Right cardiac atrium (tissue), 5 donors: ENCODE results near the gene UNC5B. TPM values are rescaled to one million over a fixed set of nuclear protein-coding genes. Genes with fewer than 3 reads are reported as not detected.
"Not testable (repeated sequence)": the region's sequence is repeated elsewhere in the genome, so short reads cannot be mapped to it uniquely, and the experiment has no call there.

Source experiments
- ATAC-seq, 2 donors: fragments of 200-7000 bp; cut with Tn5 transposase; one replicate each; pipeline versions ENCODE4 v1.8.0 to v1.9.1; 2020; ENCODE audit warnings: moderate library complexity in 2 of 2, mild to moderate bottlenecking in 1 of 2
- DNase-seq, 3 donors: peaks; one replicate each; pipeline ENCODE4 v3.0.0-alpha.2; 2020
- H3K27ac ChIP-seq: one replicate; pipeline ENCODE4 v1.5.1; 2013; ENCODE audit warnings: mild to moderate bottlenecking, low read length, control low read depth, moderate library complexity
- H3K27me3 ChIP-seq: one replicate; pipeline ENCODE4 v1.6.1; 2013; ENCODE audit not compliant: control insufficient read depth, insufficient read depth
- H3K4me1 ChIP-seq: one replicate; pipeline ENCODE4 v1.6.1; 2013; ENCODE audit warnings: low read length; ENCODE audit not compliant: control insufficient read depth, insufficient read depth
- H3K4me3 ChIP-seq: one replicate; pipeline ENCODE4 v1.5.1; 2013; ENCODE audit warnings: low read length, control low read depth
- H3K9me3 ChIP-seq: one replicate; pipeline ENCODE4 v1.6.1; 2013; ENCODE audit warnings: low read length; ENCODE audit not compliant: control insufficient read depth
- WGBS: extraction: QIAGEN DNeasy Blood & Tissue Kit; methylation state at CpG from one replicate; pipeline ENCODE4 v1.1.7; 2013; 5-methylcytosine and 5-hydroxymethylcytosine counted together
- intact Hi-C, 4 donors: fragments of 100-400 bp; cut with DNase I; formaldehyde crosslinking; loops; one replicate each; pipeline versions ENCODE4 v1.11.0 to v1.14.0; 2022 to 2023
- polyA plus RNA-seq: library from polyadenylated mRNA; stranded (reverse); fragments of 200-250 nt; gene quantifications from one replicate; pipeline ENCODE4 v1.2.3, GENCODE V29; 2013
- total RNA-seq, 4 donors: library from RNA; stranded (reverse); fragmentation: NEBNext Ultra II Directional; extraction: Animal tissue kit (Norgen Biotek cat#: 25700); gene quantifications; one replicate each; pipeline ENCODE4 v1.2.1, GENCODE V29; 2021
- donor health status: healthy with polysubstance abuse.
- donor health status: DM: no; HTN: yes; CAD: no.
- donor health status: DM: no; HTN: no; CAD: no.
- donor health status: DM: no; HTN: yes; CAD: no; lungs with severe emphysema.
- donor health status: DM: yes; HTN: yes; CAD: no.

The UNC5B gene
- total and polyA plus RNA-seq, 5 donors, result 12.4 to 26.6 (median 22.4) TPM

GRCh38 chr10:71217266-71218045, 5.1 kb downstream of the UNC5B start:
- Histone ChIP-seq H3K4me1 (peaks cover 20% of the 10 kb centered on the region), H3K27ac (peak overlapping the region; percentile 94), H3K9me3 (no peaks in the 10 kb centered on the region), H3K4me3 (peak overlapping the region; percentile 75), H3K27me3 (no peaks in the 10 kb centered on the region)
- intact Hi-C loops, result loop anchor here in 1 of 4 donors (10.0 kb wide), 1 partner anchor 153 kb away; no protein-coding TSS in a partner anchor
- peak in 2 of 3 donors; percentile 76 to 79 for DNase-seq
- peak; percentile 24 to 26 for ATAC-seq
- WGBS, result 3% methylated on average over 57 of the region's 57 CpGs

GRCh38 chr10:71218046-71218650, 5.8 kb downstream of the UNC5B start:
- WGBS, result 60% methylated on average over 4 of the region's 4 CpGs
- Histone ChIP-seq H3K27me3 (no peaks in the 10 kb centered on the region), H3K27ac (peak overlapping the region; percentile 94), H3K4me3 (peak overlapping the region; percentile 75), H3K4me1 (peaks cover 24% of the 10 kb centered on the region), H3K9me3 (no peaks in the 10 kb centered on the region)
- DNase-seq (peak; percentile 60 to 81 (median 63)), ATAC-seq (peak; percentile 31 to 60)
- intact Hi-C loops, result loop anchor here in 1 of 4 donors (10.0 kb wide), 1 partner anchor 153 kb away; no protein-coding TSS in a partner anchor

GRCh38 chr10:71218651-71219050, 6.3 kb downstream of the UNC5B start:
- 72% methylated on average over 5 of the region's 5 CpGs for WGBS

GRCh38 chr10:71219236-71219917, 7.0 kb downstream of the UNC5B start:
- H3K27me3 ChIP-seq, H3K4me3 ChIP-seq, H3K9me3 ChIP-seq: not testable (repeated sequence)
- intact Hi-C loops, result loop anchor here in 1 of 4 donors (10.0 kb wide), 1 partner anchor 155 kb away; no protein-coding TSS in a partner anchor
- peak overlapping the region; percentile 79 for H3K27ac ChIP-seq
- peak in 2 of 3 donors; percentile 54 to 68 for DNase-seq
- 60% methylated on average over 7 of the region's 7 CpGs for WGBS
- ATAC-seq, result peak; percentile 60 to 67
- peaks cover 24% of the 10 kb centered on the region for H3K4me1 ChIP-seq

More at GRCh38 chr10:71218651-71219050, 6.3 kb downstream of the UNC5B start:
- peak in 1 of 3 donors; percentile 7 for DNase-seq
- no peak for ATAC-seq
- H3K4me3 ChIP-seq, result no peak overlapping the region
- H3K27ac ChIP-seq, result peak overlapping the region; percentile 37
- no peaks in the 10 kb centered on the region for H3K27me3 ChIP-seq
- intact Hi-C loops, result loop anchor here in 1 of 4 donors (10.0 kb wide), 1 partner anchor 154 kb away; no protein-coding TSS in a partner anchor
- peaks cover 24% of the 10 kb centered on the region for H3K4me1 ChIP-seq
- H3K9me3 ChIP-seq, result no peaks in the 10 kb centered on the region

GRCh38 chr10:71219918-71220688, 7.7 kb downstream of the UNC5B start:
- 68% methylated on average over 8 of the region's 8 CpGs for WGBS
- no peaks in the 10 kb centered on the region for H3K9me3 ChIP-seq
- peak overlapping the region; percentile 79 for H3K27ac ChIP-seq
- DNase-seq, result peak in 2 of 3 donors; percentile 41
- ATAC-seq, result no peak
- H3K4me3 ChIP-seq, result no peak overlapping the region
- H3K4me1 ChIP-seq, result peaks cover 18% of the 10 kb centered on the region
- intact Hi-C loops, result loop anchor here in 1 of 4 donors (10.0 kb wide), 1 partner anchor 155 kb away; no protein-coding TSS in a partner anchor
- no peaks in the 10 kb centered on the region for H3K27me3 ChIP-seq

- intact Hi-C loops, result no loop called here
- H3K4me3 ChIP-seq, result no peak overlapping the region
- no peaks in the 10 kb centered on the region for H3K9me3 ChIP-seq
- DNase-seq (peak in 1 of 3 donors; percentile 63), ATAC-seq (no peak)
- WGBS, result 68% methylated on average over 12 of the region's 12 CpGs
- no peaks in the 10 kb centered on the region for H3K27me3 ChIP-seq
- peak overlapping the region; percentile 28 for H3K27ac ChIP-seq
- peaks cover 17% of the 10 kb centered on the region for H3K4me1 ChIP-seq
Observed at GRCh38 chr10:71220689-71221540, 8.5 kb downstream of the UNC5B start.

GRCh38 chr10:71221586-71222202, 9.3 kb downstream of the UNC5B start:
- peaks cover 13% of the 10 kb centered on the region for H3K4me1 ChIP-seq
- no peak for ATAC-seq
- H3K4me3 ChIP-seq, result no peak overlapping the region
- DNase-seq, result peak in 1 of 3 donors; percentile 11
- no peaks in the 10 kb centered on the region for H3K9me3 ChIP-seq
- H3K27ac ChIP-seq, result peak overlapping the region; percentile 24
- WGBS, result 89% methylated on average over 5 of the region's 5 CpGs
- no peaks in the 10 kb centered on the region for H3K27me3 ChIP-seq
- intact Hi-C loops, result no loop called here

- peaks cover 13% of the 10 kb centered on the region for H3K4me1 ChIP-seq
- H3K27ac ChIP-seq, result peak overlapping the region; percentile 56
- H3K27me3 ChIP-seq, result no peaks in the 10 kb centered on the region
- ATAC-seq (no peak), DNase-seq (peak in 1 of 3 donors; percentile 24)
- intact Hi-C loops, result no loop called here
- 77% methylated on average over 11 of the region's 11 CpGs for WGBS
- no peak overlapping the region for H3K4me3 ChIP-seq
- H3K9me3 ChIP-seq, result no peaks in the 10 kb centered on the region
Observed at GRCh38 chr10:71222601-71223346, 10.4 kb downstream of the UNC5B start.
